ENCODE results near the gene CNNM1. TPM values are rescaled to one million over a fixed set of nuclear protein-coding genes. Genes with fewer than 3 reads are reported as not detected.

The CNNM1 gene
- total RNA-seq, 1 experiment from 2014 or later, result not detected

DNA sequence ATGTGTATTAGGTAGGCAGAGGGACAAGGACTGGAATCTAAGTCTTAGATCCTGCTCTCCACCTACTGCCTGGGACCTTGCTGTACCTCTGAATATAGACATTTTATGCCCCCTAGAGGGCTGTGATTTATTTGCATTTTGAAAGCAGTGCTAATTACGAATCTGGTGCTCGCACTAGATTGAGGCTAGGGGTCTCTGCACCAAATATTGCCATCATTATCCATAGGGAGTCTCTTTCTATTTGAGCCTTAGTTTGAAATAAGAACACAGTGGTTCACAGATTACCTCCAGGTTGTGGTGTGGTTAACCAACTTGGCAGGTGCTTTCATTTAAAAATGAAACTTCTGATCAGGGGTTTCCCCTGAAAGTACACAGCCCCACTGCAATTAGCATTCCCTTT is 41.8 kb downstream of the CNNM1 start:
- H3K4me3 ChIP-seq, result no peak overlapping the region
- H3K27ac ChIP-seq, result no peak overlapping the region
- no peaks in the 10 kb centered on the region; the same call in 1 of the 2 replicates for H3K27me3 ChIP-seq (ENCODE audit: insufficient read depth, low read depth)
- H3F3A ChIP-seq (ENCODE audit: insufficient read depth, low read depth), result no peaks in the 10 kb centered on the region
- no peak overlapping the region for H3K4me2 ChIP-seq
- H3K4me1 ChIP-seq (replicated peaks; ENCODE audit: insufficient read depth), result no peaks in the 10 kb centered on the region
- ChIA-PET POLR2A (ENCODE audit: unreplicated experiment) (no interaction called here), CTCF (no interaction called here)
- no peak for TF ChIP-seq EZH2 (IDR thresholded peaks at IDR 0.05; ENCODE audit: low read depth)
- TF ChIP-seq, protein P1, sequence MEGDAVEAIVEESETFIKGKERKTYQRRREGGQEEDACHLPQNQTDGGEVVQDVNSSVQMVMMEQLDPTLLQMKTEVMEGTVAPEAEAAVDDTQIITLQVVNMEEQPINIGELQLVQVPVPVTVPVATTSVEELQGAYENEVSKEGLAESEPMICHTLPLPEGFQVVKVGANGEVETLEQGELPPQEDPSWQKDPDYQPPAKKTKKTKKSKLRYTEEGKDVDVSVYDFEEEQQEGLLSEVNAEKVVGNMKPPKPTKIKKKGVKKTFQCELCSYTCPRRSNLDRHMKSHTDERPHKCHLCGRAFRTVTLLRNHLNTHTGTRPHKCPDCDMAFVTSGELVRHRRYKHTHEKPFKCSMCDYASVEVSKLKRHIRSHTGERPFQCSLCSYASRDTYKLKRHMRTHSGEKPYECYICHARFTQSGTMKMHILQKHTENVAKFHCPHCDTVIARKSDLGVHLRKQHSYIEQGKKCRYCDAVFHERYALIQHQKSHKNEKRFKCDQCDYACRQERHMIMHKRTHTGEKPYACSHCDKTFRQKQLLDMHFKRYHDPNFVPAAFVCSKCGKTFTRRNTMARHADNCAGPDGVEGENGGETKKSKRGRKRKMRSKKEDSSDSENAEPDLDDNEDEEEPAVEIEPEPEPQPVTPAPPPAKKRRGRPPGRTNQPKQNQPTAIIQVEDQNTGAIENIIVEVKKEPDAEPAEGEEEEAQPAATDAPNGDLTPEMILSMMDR (conservative IDR thresholded peaks at IDR 0.05), result peak; percentile 43; the same call in 1 of the 2 replicates
- no peaks in the 10 kb centered on the region for H3K36me3 ChIP-seq (ENCODE audit: low read depth)
- no TSS peak for BruUV-seq (replicated peaks)
- no peak for DNase-seq
- intact Hi-C loops (cut with micrococcal nuclease; ENCODE audit: unreplicated experiment), result no loop called here
- no peak overlapping the region for H2AFZ ChIP-seq
- no peaks in the 10 kb centered on the region for H4K20me1 ChIP-seq (ENCODE audit: insufficient read depth)
- no peaks in the 10 kb centered on the region for H3K9me2 ChIP-seq (ENCODE audit: insufficient read depth)
- H3K9me3 ChIP-seq (ENCODE audit: insufficient read depth, low read depth), result no peaks in the 10 kb centered on the region
- H3K79me2 ChIP-seq (ENCODE audit: low read depth), result no peaks in the 10 kb centered on the region

DNA sequence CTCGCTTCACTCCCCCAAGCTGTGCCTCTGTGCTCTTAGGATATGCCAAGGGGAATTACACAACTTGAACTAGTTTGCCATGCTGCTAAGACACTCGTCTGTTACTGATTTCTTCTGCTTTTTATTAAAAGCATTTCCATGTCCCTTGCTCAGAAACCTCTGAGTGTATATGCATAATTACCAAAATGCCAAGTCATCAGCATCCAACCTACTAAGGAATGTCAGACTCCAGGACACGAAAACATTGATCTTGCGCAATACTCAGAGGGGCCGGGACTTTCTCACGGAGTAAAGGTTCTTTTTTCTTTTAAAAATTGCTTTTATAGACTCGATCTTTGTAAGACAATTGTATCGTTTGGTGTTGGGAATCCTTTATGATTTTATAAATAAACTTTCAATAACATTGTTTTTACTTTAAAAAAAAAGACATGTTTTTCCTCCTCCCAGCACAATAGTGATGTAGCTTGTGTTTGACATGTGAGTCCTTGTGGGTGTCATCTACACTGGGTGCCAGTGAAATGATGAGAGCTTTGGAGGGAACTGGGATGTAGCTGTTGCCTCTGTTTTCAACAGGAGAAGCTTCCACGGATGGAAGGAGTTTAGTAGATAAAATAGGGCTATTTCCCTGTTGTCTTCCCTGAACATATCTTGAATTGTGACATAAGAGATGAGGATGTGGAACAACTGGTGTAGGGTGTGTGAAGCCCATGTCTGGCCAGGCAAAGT is 43.6 kb downstream of the CNNM1 start:
- no peaks in the 10 kb centered on the region; the same call in 1 of the 2 replicates for H3K27me3 ChIP-seq (ENCODE audit: insufficient read depth, low read depth)
- no peak overlapping the region for H3K27ac ChIP-seq
- no peak overlapping the region for H3K4me2 ChIP-seq
- H2AFZ ChIP-seq, result no peak overlapping the region
- intact Hi-C loops (cut with micrococcal nuclease; ENCODE audit: unreplicated experiment), result no loop called here
- no peak overlapping the region for H3K4me3 ChIP-seq
- BruUV-seq (replicated peaks), result no TSS peak
- no peaks in the 10 kb centered on the region for H3K9me2 ChIP-seq (ENCODE audit: insufficient read depth)
- ChIA-PET POLR2A (ENCODE audit: unreplicated experiment) (no interaction called here), CTCF (no interaction called here)
- no peaks in the 10 kb centered on the region for H3K36me3 ChIP-seq (ENCODE audit: low read depth)
- no peaks in the 10 kb centered on the region for H3K4me1 ChIP-seq (replicated peaks; ENCODE audit: insufficient read depth)
- DNase-seq, result no peak
- no peaks in the 10 kb centered on the region for H3F3A ChIP-seq (ENCODE audit: insufficient read depth, low read depth)
- H4K20me1 ChIP-seq (ENCODE audit: insufficient read depth), result no peaks in the 10 kb centered on the region
- TF ChIP-seq EZH2 (IDR thresholded peaks at IDR 0.05; ENCODE audit: low read depth), result no peak
- TF ChIP-seq, protein P1 (conservative IDR thresholded peaks at IDR 0.05), result no peak
- no peaks in the 10 kb centered on the region for H3K9me3 ChIP-seq (ENCODE audit: insufficient read depth, low read depth)
- no peaks in the 10 kb centered on the region for H3K79me2 ChIP-seq (ENCODE audit: low read depth)

DNA sequence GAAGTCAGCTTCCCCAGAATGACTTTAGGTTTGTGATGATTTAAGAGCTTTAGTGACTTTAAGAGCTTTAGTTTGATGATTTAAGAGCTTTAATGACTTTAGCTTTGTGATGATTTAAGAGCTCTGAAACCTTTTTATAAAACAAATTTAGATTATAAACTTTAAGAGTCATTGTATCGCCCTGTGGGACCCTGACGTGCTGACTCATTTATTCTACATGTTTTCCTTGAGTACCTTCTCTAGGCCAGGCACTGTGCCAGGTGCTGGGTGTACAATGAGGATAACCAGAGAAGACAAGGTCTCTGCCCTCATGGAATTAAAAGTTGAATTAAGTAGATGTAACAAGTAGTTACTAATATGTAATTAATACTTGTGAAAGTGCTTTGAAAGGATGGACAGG is 45.4 kb downstream of the CNNM1 start:
- Histone ChIP-seq H3K36me3 (ENCODE audit: low read depth) (no peaks in the 10 kb centered on the region), H2AFZ (no peak overlapping the region), H3K4me3 (no peak overlapping the region), H4K20me1 (ENCODE audit: insufficient read depth) (no peaks in the 10 kb centered on the region), H3K27ac (no peak overlapping the region), H3K9me3 (ENCODE audit: insufficient read depth, low read depth) (no peaks in the 10 kb centered on the region), H3K9me2 (ENCODE audit: insufficient read depth) (no peaks in the 10 kb centered on the region), H3F3A (ENCODE audit: insufficient read depth, low read depth) (no peaks in the 10 kb centered on the region), H3K4me1 (replicated peaks; ENCODE audit: insufficient read depth) (no peaks in the 10 kb centered on the region), H3K4me2 (no peak overlapping the region), H3K79me2 (ENCODE audit: low read depth) (no peaks in the 10 kb centered on the region), H3K27me3 (ENCODE audit: insufficient read depth, low read depth) (no peaks in the 10 kb centered on the region; the same call in 1 of the 2 replicates)
- BruUV-seq (replicated peaks), result no TSS peak
- ChIA-PET CTCF (no interaction called here), POLR2A (ENCODE audit: unreplicated experiment) (no interaction called here)
- DNase-seq, result no peak
- intact Hi-C loops (cut with micrococcal nuclease; ENCODE audit: unreplicated experiment), result no loop called here
- TF ChIP-seq EZH2 (IDR thresholded peaks at IDR 0.05; ENCODE audit: low read depth), result no peak
- TF ChIP-seq, protein P1 (conservative IDR thresholded peaks at IDR 0.05), result no peak
